HG03196 (cell line): Measurements from ENCODE around the gene TMX4.
A peak's percentile ranks its signal among the peaks of the same experiment; 100 is the strongest.

ENCODE experiments used
- ATAC-seq: cut with Tn5 transposase; IDR thresholded peaks from one replicate; pipeline ENCODE4 v1.9.1; 2021; ENCODE audit not compliant: unreplicated experiment

Gene TMX4

GRCh38 chr20:8019998-8020247, 362 bp upstream of the TMX4 start:
- ATAC-seq, result no peak

DNA sequence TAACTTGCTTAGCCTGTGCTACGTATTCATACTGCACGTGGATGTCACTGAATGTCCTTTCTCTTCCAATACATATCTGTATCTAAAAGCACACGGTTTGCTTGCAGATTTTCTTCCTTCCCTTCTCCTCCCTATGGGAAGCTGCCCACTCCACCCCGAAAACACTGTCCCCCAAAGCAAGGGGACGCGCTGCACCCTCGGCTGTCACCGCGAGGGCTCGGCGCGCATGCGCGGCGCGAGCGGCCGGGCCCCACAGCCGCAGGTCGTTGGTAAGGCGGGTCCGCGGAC, 659 bp downstream of the TMX4 start:
- peak; percentile 59 for ATAC-seq

- ATAC-seq, result no peak
These were observed 6.8 kb downstream of the TMX4 start for GRCh38 chr20:8012724-8013123.

DNA sequence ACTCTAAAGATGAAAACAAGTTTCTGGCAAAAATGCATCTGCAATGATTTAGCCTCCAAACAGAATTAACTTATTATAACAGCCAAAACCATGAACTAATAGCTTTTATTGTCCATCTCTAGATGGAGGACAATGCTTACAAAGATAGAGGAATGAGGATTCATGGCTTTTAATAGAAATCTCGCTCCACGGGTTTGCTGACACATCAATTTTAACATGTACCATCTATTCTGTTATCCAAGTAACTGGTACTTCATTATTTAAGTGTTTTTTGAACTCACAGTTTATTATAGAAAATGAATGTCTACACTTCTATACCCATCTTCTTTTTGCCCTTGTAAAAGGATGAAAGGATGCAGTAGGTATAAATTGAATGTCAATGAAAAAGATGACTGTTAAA, 10.8 kb downstream of the TMX4 start:
- ATAC-seq, result no peak

- no peak for ATAC-seq
These were observed 12.1 kb downstream of the TMX4 start for GRCh38 chr20:8007490-8007889.

GRCh38 chr20:8005575-8006366, 13.8 kb downstream of the TMX4 start:
- no peak for ATAC-seq

DNA sequence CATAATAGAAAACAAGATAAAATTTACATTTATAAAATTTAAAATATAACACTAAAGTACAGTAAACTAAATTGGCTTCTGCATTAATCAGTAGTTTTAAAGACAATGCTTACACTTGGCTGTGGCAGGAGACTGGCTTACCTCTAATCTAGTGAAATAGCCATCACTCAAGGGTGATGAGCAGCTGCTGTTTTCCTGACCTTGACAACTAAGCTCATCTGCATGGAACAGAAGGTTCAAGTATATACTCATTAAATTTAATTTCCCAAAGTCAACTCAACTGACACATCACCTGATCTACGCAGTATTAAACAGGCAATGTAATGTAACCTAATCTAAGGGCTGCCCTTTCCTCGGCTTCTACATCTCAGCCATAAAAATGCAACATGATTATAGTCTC, 14.5 kb downstream of the TMX4 start:
- ATAC-seq, result no peak

- ATAC-seq, result no peak
These were observed 17.5 kb downstream of the TMX4 start for GRCh38 chr20:8002056-8002455.

GRCh38 chr20:8000796-8001195, 18.8 kb downstream of the TMX4 start:
- ATAC-seq, result no peak

GRCh38 chr20:7996898-7997297, 22.7 kb downstream of the TMX4 start:
- no peak for ATAC-seq

DNA sequence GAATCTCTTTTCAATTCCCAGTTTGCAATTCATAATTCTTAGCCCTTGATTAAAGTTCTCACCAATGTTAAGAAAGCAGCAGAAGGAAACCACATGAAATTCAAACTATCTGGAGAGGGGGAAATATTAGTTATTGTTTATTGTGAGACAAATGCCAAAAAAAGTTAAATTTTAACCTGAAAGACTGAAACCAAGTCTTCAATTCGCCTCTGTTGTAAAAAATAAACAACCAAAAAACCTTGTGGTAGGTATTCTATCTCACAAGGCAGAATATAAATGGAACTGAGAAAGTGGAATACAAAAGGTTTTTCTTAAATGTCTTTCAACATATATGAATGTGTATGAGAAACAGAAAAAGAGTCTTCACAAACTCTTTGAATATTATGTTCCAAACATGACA, 24.8 kb downstream of the TMX4 start:
- ATAC-seq, result peak; percentile 58

GRCh38 chr20:7993703-7994102, 25.9 kb downstream of the TMX4 start:
- no peak for ATAC-seq

DNA sequence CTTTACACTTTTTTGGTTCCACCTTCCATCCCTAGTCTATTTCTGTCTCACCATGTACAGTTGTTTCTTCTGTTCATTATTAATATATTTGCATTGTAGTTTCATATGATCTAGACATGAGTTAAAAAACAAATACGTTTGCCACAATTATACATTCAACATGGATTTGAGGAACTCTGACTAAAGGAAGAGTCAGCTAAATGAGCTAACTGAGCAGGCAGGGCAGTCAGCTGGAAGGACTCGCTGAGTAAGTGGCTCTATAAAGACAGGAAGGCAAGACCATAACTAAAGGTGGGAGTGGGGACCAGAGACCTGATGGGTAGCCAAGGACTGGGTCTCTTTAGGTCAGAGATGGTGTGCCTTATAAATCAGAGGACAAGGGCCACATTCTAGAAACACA, 26.3 kb downstream of the TMX4 start:
- no peak for ATAC-seq

- no peak for ATAC-seq
These were observed 29.2 kb downstream of the TMX4 start for GRCh38 chr20:7990385-7990784.

DNA sequence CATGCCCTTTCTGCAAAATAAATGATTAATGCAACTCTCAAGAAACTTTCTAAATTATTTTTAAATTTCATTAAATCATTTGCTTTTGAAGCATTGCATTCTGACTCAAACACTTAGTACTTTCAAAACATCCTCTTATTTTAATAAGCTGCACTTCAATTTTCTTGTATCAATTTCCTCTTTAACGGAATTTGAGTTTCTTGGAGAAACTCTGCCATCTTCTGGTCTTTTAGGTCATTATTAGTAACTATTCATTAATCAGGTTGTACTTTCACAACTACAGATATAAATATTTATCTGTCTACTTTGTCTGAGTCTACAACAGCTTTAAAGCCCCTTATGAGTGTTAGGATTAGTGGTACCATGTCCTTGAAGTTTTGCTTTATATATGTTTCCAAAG, 30.2 kb downstream of the TMX4 start:
- ATAC-seq, result no peak

DNA sequence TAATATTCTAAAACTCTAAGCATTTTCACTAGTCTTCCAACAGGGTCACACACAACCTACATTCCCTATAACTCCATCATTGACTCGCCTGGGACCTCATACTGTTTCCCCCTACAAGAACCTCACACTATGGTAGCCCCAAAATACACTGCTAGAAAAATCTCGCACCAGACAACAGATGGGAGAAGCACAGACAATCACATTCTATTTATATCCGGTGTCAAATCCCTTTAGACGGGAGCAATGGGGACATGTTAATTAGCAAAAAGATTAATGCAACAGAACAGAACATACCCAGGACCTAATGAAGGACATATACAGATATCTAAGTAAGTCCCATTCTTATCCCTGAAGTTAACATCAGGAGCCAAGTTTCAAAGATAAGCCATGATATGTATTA, 33.6 kb downstream of the TMX4 start:
- no peak for ATAC-seq

GRCh38 chr20:7984192-7984591, 35.4 kb downstream of the TMX4 start:
- ATAC-seq, result no peak

DNA sequence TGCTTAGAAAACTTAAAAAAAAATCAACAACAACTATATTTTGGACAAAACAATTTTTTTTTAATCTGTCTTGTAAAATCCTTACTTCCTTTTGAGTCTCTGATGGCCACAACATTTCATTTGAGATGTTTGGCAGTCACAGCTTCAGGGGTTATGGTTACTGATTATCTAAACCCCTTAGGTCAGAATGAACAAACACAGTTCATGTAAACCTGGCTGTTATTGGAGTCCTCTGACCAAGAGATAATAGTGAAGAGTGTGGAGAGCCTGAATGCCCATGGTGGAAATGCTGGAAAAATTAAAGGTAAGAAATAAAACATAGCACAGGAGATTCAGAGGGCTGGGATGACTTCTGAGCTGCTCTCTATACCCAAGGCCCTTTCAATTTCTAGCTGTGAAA, 38.2 kb downstream of the TMX4 start:
- no peak for ATAC-seq

DNA sequence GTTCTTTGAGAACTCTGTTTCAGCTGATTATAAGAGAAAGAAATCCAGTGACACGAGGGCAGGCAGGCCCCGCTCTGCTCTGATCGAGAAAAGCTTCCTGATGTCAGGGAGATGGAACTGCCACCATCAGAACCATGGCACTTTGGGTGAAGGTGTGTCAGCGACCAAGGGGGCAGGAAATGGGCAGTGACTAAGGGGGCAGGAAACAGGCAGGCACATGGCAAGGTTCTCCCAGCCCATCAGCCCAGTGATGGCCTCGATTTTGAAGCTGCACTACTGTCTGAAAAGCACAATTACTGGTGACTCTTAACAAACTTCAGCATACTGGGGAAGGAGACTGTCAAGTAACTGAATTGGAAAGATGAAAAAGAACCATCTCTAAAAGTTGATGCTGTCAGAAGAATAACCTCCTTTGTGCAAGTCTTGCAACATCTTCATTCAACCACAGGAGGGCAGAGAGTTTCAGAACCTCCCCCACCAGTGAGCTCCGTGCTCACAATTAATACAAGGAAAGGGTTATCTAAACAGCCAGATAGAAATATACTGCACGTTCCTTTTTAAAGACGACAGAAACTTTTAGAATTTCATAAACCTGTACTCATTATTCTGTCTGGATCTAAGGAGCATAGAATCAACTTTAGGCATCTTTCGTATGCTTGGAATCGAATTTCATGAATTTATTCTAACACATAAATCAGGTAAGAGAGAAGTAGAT, 39.1 kb downstream of the TMX4 start:
- no peak for ATAC-seq

GRCh38 chr20:7977709-7978108, 41.9 kb downstream of the TMX4 start:
- ATAC-seq, result no peak

DNA sequence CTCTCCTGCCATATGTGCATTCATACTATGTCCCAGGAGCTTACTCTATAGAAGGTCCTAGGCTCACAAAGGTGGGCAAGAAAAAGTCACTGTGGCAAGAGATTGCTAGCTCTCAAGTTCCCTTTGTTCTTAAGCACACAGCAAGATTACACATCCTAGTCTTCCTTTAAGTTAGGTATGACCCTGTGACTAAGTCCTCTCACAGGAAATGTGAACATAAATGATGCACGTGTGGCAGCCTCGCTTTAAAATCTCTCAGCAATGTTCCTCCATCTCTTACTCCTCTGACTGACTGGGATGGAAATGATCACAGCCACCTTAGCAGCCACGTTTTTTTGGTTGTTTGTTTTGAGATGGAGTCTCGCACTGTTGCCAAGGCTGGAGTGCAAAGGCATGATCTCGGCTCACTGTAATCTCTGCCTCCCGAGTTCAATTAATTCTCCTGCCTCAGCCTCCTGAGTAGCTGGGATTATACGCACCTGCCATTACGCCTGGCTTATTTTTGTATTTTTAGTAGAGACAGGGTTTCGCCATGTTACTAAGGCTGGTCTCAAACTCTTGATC, 43.6 kb downstream of the TMX4 start:
- ATAC-seq, result no peak

DNA sequence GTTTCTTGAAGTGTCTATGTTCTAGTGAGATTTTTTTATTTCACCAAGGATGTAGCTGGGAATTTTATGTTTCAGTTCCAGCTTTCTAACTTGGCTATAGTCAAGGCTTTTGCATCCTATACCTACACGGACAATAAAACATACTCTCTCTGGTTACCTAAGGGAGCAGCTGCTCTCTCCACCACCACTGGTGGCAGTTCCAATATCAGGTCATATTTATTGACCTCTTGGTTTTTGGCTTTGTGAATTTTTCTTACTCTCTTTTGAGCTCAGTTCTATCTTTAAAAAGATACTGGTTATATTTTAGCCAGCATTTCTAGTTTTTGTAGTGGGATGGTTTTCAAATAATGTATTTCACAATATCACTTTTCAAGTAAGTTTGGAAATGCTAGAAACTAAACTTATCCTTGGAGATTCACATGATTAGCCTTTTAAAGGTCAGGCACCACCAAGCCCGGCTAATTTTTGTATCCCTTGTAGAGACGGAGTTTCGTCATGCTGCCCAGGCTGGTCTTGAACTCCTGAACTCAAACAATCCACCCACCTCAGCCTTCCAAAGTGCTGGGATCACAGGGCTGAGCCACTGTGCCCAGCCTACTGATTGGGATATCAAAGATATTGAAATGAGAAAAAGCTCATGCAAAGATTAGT, 44.7 kb downstream of the TMX4 start:
- no peak for ATAC-seq
